ENCODE results near the gene FGFR3. TPM values are rescaled to one million over a fixed set of nuclear protein-coding genes. Genes with fewer than 3 reads are reported as not detected.

FGFR3 gene
- total RNA-seq, 3 donors from 2014 or later (not counting 1 experiment from before 2014, with no cell fraction given): not detected

DNA sequence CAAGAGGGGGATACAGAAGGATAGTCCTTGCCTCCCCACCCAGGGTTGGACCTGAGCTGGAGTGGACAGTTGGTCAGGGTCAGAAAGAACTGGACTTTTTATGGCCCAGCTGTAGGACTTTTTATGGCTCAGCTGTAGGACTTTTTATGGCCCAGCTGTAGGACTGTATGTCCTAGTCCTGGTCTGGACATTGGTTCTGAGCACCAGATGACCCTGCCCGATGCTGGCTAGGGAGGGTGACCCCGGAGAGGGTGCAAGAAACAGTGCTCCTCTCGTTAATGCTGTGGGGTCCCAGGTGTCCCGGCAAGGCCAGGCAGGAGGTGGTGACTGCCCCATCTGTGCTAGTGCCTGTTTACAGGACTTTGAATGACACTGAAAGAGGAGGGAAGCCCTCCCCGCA is 64.8 kb downstream of the FGFR3 start:
- TF ChIP-seq, protein P1, sequence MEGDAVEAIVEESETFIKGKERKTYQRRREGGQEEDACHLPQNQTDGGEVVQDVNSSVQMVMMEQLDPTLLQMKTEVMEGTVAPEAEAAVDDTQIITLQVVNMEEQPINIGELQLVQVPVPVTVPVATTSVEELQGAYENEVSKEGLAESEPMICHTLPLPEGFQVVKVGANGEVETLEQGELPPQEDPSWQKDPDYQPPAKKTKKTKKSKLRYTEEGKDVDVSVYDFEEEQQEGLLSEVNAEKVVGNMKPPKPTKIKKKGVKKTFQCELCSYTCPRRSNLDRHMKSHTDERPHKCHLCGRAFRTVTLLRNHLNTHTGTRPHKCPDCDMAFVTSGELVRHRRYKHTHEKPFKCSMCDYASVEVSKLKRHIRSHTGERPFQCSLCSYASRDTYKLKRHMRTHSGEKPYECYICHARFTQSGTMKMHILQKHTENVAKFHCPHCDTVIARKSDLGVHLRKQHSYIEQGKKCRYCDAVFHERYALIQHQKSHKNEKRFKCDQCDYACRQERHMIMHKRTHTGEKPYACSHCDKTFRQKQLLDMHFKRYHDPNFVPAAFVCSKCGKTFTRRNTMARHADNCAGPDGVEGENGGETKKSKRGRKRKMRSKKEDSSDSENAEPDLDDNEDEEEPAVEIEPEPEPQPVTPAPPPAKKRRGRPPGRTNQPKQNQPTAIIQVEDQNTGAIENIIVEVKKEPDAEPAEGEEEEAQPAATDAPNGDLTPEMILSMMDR (IDR thresholded peaks at IDR 0.05): no peak
- 97% methylated on average over 5 of the region's 5 CpGs for WGBS (ENCODE audit: insufficient coverage)
- ATAC-seq (no peak), DNase-seq (no peak)
- Histone ChIP-seq H3K9me3 (ENCODE audit: control insufficient read depth, insufficient read depth, low read length) (no peaks in the 10 kb centered on the region), H3K27ac (ENCODE audit: low read length) (no peak overlapping the region), H3K4me1 (ENCODE audit: control insufficient read depth, insufficient read depth, low read length) (peaks cover 33% of the 10 kb centered on the region), H3K4me3 (ENCODE audit: low read length) (no peak overlapping the region), H3K27me3 (ENCODE audit: control insufficient read depth, insufficient read depth, low read length) (no peaks in the 10 kb centered on the region), H3K36me3 (ENCODE audit: control insufficient read depth, insufficient read depth, low read length) (no peaks in the 10 kb centered on the region)
- Mint-ChIP-seq H3K27ac (no peak overlapping the region), H3K4me3 (no peak overlapping the region), H3K36me3 (no peaks in the 10 kb centered on the region), H3K9me3 (no peaks in the 10 kb centered on the region), H3K27me3 (ENCODE audit: low read depth in 2 of 2) (no peaks in the 10 kb centered on the region), H3K4me1 (peaks cover 23 to 36% of the 10 kb centered on the region in 2 donors)
- intact Hi-C loops (cut with micrococcal nuclease): loop anchor here (2.0 to 5.0 kb wide), 2 partner anchors 13 to 136 kb away; partner anchors contain the start of genes NSD2, TACC3 and TMEM129

Other genes with a start within 250 kb of the FGFR3 start
- gene FAM53A, start 109.0 kb upstream of the FGFR3 start, total RNA-seq: 1 to 10 TPM; 1.9 to 2.9 (median 2.3) TPM
- gene SLBP, start 81.0 kb upstream of the FGFR3 start, total RNA-seq: 10 to 100 TPM; 29.5 to 38.8 (median 38.6) TPM
- 10 to 100 TPM; 18.2 to 26.9 (median 20.8) TPM for gene TMEM129, start 72.0 kb upstream of the FGFR3 start, total RNA-seq
- 10 to 100 TPM; 23.4 to 43.7 (median 32.5) TPM for gene TACC3, start 71.8 kb upstream of the FGFR3 start, total RNA-seq
- gene LETM1, start 62.9 kb downstream of the FGFR3 start, total RNA-seq: 10 to 100 TPM; 40.4 to 56.5 (median 55.7) TPM
- 10 to 100 TPM; 36.4 to 51.0 (median 48.3) TPM for gene NSD2, start 78.1 kb downstream of the FGFR3 start, total RNA-seq
- 10 to 100 TPM; 38.7 to 47.6 (median 46.0) TPM for gene NELFA, start 215.7 kb downstream of the FGFR3 start, total RNA-seq